Activated naive CD8-positive, alpha-beta T cell treated with anti-CD3 and anti-CD28 coated beads, Interleukin-2, amount 10 ng/mL, durations not matched to agents 7 days and 5 days (primary cell): ENCODE measurements around the gene COX7C. TPM values are rescaled to one million over a fixed set of nuclear protein-coding genes. Genes with fewer than 3 reads are reported as not detected.
"Not testable (repeated sequence)": the region's sequence is repeated elsewhere in the genome, so short reads cannot be mapped to it uniquely, and the experiment has no call there.

Experiments
- ATAC-seq: fragments of 150-1000 bp; cut with Tn5 transposase; one replicate; pipeline ENCODE4 v1.10.0; 2021; ENCODE audit warnings: low read depth, moderate library complexity
- POLR2A ChIA-PET: fragments of 350-600 bp; sonication (Branson Sonifier 250); formaldehyde crosslinking; loops from one replicate; lab custom pipeline; 2021; ENCODE audit warnings: antibody characterized with exemption; lab: Charles Lee
- DNase-seq: peaks from one replicate; pipeline ENCODE4 v3.0.0; 2021
- H3K27ac Mint-ChIP-seq: one replicate; pipeline ENCODE4 v1.8.0; 2022; ENCODE audit warnings: mild to moderate bottlenecking, mixed read lengths
- H3K27me3 Mint-ChIP-seq: one replicate; pipeline ENCODE4 v1.8.0; 2022; ENCODE audit warnings: mild to moderate bottlenecking, moderate library complexity, mixed read lengths
- H3K36me3 Mint-ChIP-seq: one replicate; pipeline ENCODE4 v1.8.0; 2021; ENCODE audit warnings: mild to moderate bottlenecking, mixed read lengths
- H3K4me1 Mint-ChIP-seq: one replicate; pipeline ENCODE4 v1.8.0; 2021; ENCODE audit warnings: mixed read lengths
- H3K4me3 Mint-ChIP-seq: one replicate; pipeline ENCODE4 v1.8.0; 2022; ENCODE audit warnings: mild to moderate bottlenecking, moderate library complexity, mixed read lengths
- H3K9me3 Mint-ChIP-seq: one replicate; pipeline ENCODE4 v1.8.0; 2021; ENCODE audit warnings: mixed read lengths
- total RNA-seq, 2 experiments: library from RNA; stranded (reverse); gene quantifications; one replicate each; pipeline ENCODE4 v1.2.3, GENCODE V29; 2021

The COX7C gene
- total RNA-seq, 2 experiments from 2014 or later: 446 to 484 TPM

GRCh38 chr5:86626149-86626548 lies 8.4 kb downstream of the COX7C start:
- no peaks in the 10 kb centered on the region for H3K4me1 Mint-ChIP-seq
- POLR2A ChIA-PET: interaction anchor here (1.1 kb wide), 1 partner anchor 11 kb away, joined by 3 read pairs; no protein-coding TSS in a partner anchor

GRCh38 chr5:86631165-86631564 lies 13.4 kb downstream of the COX7C start:
- ATAC-seq (no peak), DNase-seq (no peak)
- peaks cover 12% of the 10 kb centered on the region for H3K27me3 Mint-ChIP-seq
- H3K36me3 Mint-ChIP-seq: no peaks in the 10 kb centered on the region
- H3K4me3 Mint-ChIP-seq: no peak overlapping the region
- POLR2A ChIA-PET: no interaction called here
- H3K27ac Mint-ChIP-seq: no peak overlapping the region
- H3K9me3 Mint-ChIP-seq: no peaks in the 10 kb centered on the region
- no peaks in the 10 kb centered on the region for H3K4me1 Mint-ChIP-seq

More at GRCh38 chr5:86626149-86626548, 8.4 kb downstream of the COX7C start:
- peaks cover 11% of the 10 kb centered on the region for H3K27me3 Mint-ChIP-seq
- DNase-seq: no peak
- H3K4me3 Mint-ChIP-seq: no peak overlapping the region
- H3K27ac Mint-ChIP-seq: no peak overlapping the region
- no peak for ATAC-seq
- no peaks in the 10 kb centered on the region for H3K9me3 Mint-ChIP-seq
- peaks cover 16% of the 10 kb centered on the region for H3K36me3 Mint-ChIP-seq

- peaks cover 12% of the 10 kb centered on the region for H3K27me3 Mint-ChIP-seq
- H3K4me1 Mint-ChIP-seq: no peaks in the 10 kb centered on the region
- H3K9me3 Mint-ChIP-seq: no peaks in the 10 kb centered on the region
- H3K36me3 Mint-ChIP-seq: no peaks in the 10 kb centered on the region
- H3K27ac Mint-ChIP-seq: no peak overlapping the region
- no peak overlapping the region for H3K4me3 Mint-ChIP-seq
- DNase-seq (no peak), ATAC-seq (no peak)
- POLR2A ChIA-PET: no interaction called here
These were observed 23.3 kb downstream of the COX7C start for GRCh38 chr5:86640998-86641397.

DNA sequence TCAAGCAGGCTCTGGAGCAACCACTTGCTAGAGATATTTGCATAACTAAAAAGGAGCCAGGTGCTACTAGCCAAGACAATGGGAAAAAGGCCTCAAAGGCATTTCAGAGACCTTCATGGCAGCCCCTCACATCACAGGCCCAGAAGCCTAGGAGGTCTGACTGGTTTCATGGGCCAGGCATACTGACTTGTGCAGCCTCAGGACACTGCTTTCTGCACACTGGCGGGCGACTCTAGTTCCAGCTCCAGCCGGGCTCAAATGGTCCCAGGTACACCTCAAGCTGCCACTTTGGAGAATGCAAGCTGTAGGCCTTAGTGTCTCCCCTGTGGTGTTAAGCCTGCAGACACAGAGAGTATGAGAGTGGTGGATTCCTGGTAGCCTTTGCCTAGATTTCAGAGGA lies 27.1 kb downstream of the COX7C start:
- peaks cover 10% of the 10 kb centered on the region for H3K27me3 Mint-ChIP-seq
- POLR2A ChIA-PET: no interaction called here
- DNase-seq (no peak), ATAC-seq (no peak)
- no peak overlapping the region for H3K4me3 Mint-ChIP-seq
- no peaks in the 10 kb centered on the region for H3K4me1 Mint-ChIP-seq
- H3K9me3 Mint-ChIP-seq: peaks cover 2% of the 10 kb centered on the region
- no peak overlapping the region for H3K27ac Mint-ChIP-seq
- no peaks in the 10 kb centered on the region for H3K36me3 Mint-ChIP-seq

GRCh38 chr5:86645885-86646284 lies 28.1 kb downstream of the COX7C start:
- Mint-ChIP-seq H3K27ac (no peak overlapping the region), H3K9me3 (peaks cover 2% of the 10 kb centered on the region), H3K36me3 (no peaks in the 10 kb centered on the region), H3K27me3 (peaks cover 7% of the 10 kb centered on the region), H3K4me1 (no peaks in the 10 kb centered on the region), H3K4me3 (no peak overlapping the region)
- ATAC-seq: no peak
- DNase-seq: no peak
- POLR2A ChIA-PET: no interaction called here

DNA sequence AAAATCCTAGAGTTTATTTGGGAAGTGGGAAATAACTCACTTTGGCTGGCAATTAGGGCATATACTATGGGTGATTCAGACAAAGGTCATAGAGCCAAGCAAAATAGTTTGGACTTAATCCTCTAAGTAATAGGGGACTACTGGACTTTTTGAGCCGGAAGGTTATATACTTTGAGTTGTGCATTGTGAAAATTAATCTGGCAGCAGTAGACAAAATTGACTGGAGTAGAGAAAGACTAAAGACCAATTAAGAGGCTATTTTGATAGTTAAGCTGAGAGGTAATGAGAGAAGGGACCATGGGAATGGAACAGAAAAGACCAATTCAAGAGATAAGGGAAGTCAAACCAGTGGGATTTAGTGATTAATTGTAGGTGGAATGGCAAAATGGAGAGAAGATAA lies 28.9 kb downstream of the COX7C start:
- ATAC-seq: no peak
- Mint-ChIP-seq H3K27me3 (peaks cover 11% of the 10 kb centered on the region), H3K4me3 (no peak overlapping the region), H3K9me3 (peaks cover 2% of the 10 kb centered on the region), H3K27ac (no peak overlapping the region), H3K36me3 (no peaks in the 10 kb centered on the region), H3K4me1 (no peaks in the 10 kb centered on the region)
- DNase-seq: no peak
- POLR2A ChIA-PET: no interaction called here

- peaks cover 2% of the 10 kb centered on the region for H3K9me3 Mint-ChIP-seq
- no peaks in the 10 kb centered on the region for H3K36me3 Mint-ChIP-seq
- H3K27ac Mint-ChIP-seq: no peak overlapping the region
- H3K27me3 Mint-ChIP-seq: peaks cover 12% of the 10 kb centered on the region
- no peaks in the 10 kb centered on the region for H3K4me1 Mint-ChIP-seq
- ATAC-seq (no peak), DNase-seq (no peak)
- H3K4me3 Mint-ChIP-seq: no peak overlapping the region
- POLR2A ChIA-PET: no interaction called here
These were observed 32.2 kb downstream of the COX7C start for GRCh38 chr5:86649832-86650505.

GRCh38 chr5:86660771-86661170 lies 43.0 kb downstream of the COX7C start:
- H3K27me3 Mint-ChIP-seq, H3K27ac Mint-ChIP-seq, H3K9me3 Mint-ChIP-seq, H3K36me3 Mint-ChIP-seq, ATAC-seq, POLR2A ChIA-PET, H3K4me1 Mint-ChIP-seq, H3K4me3 Mint-ChIP-seq, DNase-seq: not testable (repeated sequence)

DNA sequence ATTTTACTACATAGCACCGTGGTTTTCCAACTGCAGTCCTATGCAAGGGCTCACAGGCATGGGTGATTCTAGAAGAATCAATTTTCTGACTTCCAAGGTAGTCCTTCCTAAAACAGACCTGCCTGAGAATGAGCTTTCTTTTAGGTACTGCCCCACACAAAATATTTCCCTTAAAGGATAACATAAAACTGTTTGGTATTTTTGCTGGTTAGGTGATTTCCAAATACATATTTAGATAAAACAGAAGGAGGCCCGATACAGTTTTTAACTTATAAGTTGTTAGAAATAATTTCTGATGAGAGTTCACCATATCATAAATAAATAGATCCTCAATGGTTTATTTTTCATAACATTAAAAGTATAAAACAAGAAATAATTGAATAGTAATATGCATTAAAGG lies 46.4 kb downstream of the COX7C start:
- DNase-seq: no peak
- POLR2A ChIA-PET: no interaction called here
- H3K36me3 Mint-ChIP-seq: no peaks in the 10 kb centered on the region
- no peak for ATAC-seq
- no peak overlapping the region for H3K27ac Mint-ChIP-seq
- H3K27me3 Mint-ChIP-seq: peaks cover 3% of the 10 kb centered on the region
- H3K4me1 Mint-ChIP-seq: peaks cover 3% of the 10 kb centered on the region
- no peaks in the 10 kb centered on the region for H3K9me3 Mint-ChIP-seq
- no peak overlapping the region for H3K4me3 Mint-ChIP-seq

DNA sequence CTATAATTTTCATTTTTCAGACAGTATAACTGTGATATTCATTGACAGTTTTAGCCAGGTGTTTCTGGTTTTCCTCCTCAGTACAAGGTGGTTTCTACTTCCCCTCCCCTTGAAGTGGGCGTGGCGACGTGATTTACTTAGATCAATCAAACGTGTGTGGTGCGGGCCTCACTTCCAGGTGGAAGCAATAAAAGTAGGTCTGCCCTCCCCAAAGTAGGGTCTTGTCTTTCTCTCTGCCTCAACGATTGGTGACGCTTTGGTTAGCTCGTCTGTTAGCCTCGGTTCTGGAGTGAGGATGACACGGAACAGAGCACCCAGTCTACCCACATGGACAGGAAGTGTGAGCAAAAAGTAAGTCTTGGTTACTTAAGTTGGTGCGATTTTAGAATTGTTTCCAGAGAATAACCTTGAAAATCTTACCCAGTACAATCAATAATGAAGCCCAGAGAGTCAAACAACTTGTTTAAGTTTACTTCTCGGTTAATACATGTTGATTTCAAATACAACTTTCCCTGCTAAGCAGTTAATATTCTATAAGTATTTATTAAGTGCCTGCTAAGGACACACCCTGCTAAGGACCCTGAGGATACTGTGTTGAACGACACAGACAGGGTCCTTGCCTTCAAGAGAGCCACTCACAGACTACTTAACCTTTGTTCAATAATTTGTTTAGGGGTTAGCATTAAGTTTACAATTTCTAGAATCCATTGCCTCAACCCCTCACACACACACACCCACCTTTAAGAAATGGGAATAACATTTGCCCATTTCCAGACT lies 48.4 kb downstream of the COX7C start:
- Mint-ChIP-seq H3K9me3 (no peaks in the 10 kb centered on the region), H3K27me3 (no peaks in the 10 kb centered on the region), H3K27ac (peak overlapping the region; percentile 69), H3K36me3 (no peaks in the 10 kb centered on the region), H3K4me3 (peak overlapping the region; percentile 86), H3K4me1 (peaks cover 3% of the 10 kb centered on the region)
- ATAC-seq (peak; percentile 76), DNase-seq (peak; percentile 35)
- POLR2A ChIA-PET: no interaction called here

DNA sequence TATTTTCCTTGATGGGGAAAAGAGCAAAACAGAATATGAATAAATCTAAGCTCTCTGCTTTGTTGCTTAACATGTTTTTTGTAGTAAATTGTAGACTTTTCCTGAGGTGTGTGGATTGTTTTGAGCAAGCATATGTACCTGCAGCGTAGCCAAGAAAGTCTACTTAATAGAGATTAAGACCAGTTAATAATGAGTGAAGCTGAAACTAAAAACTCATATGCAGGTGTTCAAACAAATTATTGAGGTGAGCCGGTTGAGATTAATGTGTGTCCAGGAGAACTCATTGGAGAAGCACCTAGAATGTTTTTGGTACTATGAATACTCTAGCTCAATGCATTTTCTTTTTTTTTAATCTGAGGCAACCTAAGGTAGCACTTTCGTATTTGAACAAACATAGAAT lies 49.2 kb downstream of the COX7C start:
- Mint-ChIP-seq H3K4me3 (no peak overlapping the region), H3K9me3 (no peaks in the 10 kb centered on the region), H3K36me3 (no peaks in the 10 kb centered on the region), H3K27me3 (no peaks in the 10 kb centered on the region), H3K27ac (no peak overlapping the region), H3K4me1 (peaks cover 3% of the 10 kb centered on the region)
- POLR2A ChIA-PET: no interaction called here
- ATAC-seq (no peak), DNase-seq (no peak)
